LHCN-M2 (cell line): ENCODE data around the gene UTS2R. TPM values are rescaled to one million over a fixed set of nuclear protein-coding genes. Genes with fewer than 3 reads are reported as not detected.

Experiments used
- DNase-seq: peaks from one replicate; pipeline ENCODE4 v3.0.0-alpha.2; 2012; ENCODE audit warnings: low read depth
- total RNA-seq: library from RNA; depleted of rRNA; stranded (reverse); fragments of >200 nt; gene quantifications from 2 replicates; pipeline ENCODE4 v1.2.3, GENCODE V29; 2014

The UTS2R gene
- total RNA-seq, 1 experiment from 2014 or later, result 0.11 TPM

GRCh38 chr17:82388223-82388921, 16.8 kb downstream of the UTS2R start:
- DNase-seq, result no peak

- no peak for DNase-seq
Measured at GRCh38 chr17:82388922-82389283, 17.3 kb downstream of the UTS2R start.

GRCh38 chr17:82389379-82389778, 17.8 kb downstream of the UTS2R start:
- no peak for DNase-seq

GRCh38 chr17:82390015-82390859, 18.7 kb downstream of the UTS2R start:
- DNase-seq, result no peak

- DNase-seq, result no peak
Measured at GRCh38 chr17:82390860-82391435, 19.4 kb downstream of the UTS2R start.

- DNase-seq, result no peak
Measured at GRCh38 chr17:82391496-82392066, 20.0 kb downstream of the UTS2R start.

- no peak for DNase-seq
Measured at GRCh38 chr17:82392209-82392920, 20.8 kb downstream of the UTS2R start.

GRCh38 chr17:82392941-82393340, 21.4 kb downstream of the UTS2R start:
- no peak for DNase-seq

GRCh38 chr17:82394278-82394677, 22.7 kb downstream of the UTS2R start:
- DNase-seq, result no peak

GRCh38 chr17:82396601-82397435, 25.3 kb downstream of the UTS2R start:
- peak; percentile 99 for DNase-seq

GRCh38 chr17:82397449-82398335, 26.1 kb downstream of the UTS2R start:
- DNase-seq, result no peak

GRCh38 chr17:82399041-82399441, 27.5 kb downstream of the UTS2R start:
- DNase-seq, result peak; percentile 95

- peak; percentile 94 for DNase-seq
Measured at GRCh38 chr17:82399601-82400101, 28.1 kb downstream of the UTS2R start.

GRCh38 chr17:82400206-82400605, 28.6 kb downstream of the UTS2R start:
- DNase-seq, result peak; percentile 87

GRCh38 chr17:82400830-82401229, 29.3 kb downstream of the UTS2R start:
- DNase-seq, result peak; percentile 78

- DNase-seq, result no peak
Measured at GRCh38 chr17:82402865-82403264, 31.3 kb downstream of the UTS2R start.

- no peak for DNase-seq
Measured at GRCh38 chr17:82403662-82404660, 32.4 kb downstream of the UTS2R start.

- no peak for DNase-seq
Measured at GRCh38 chr17:82405051-82405450, 33.5 kb downstream of the UTS2R start.
